Naive B cell (primary cell): ENCODE results near the gene SEC14L1. TPM values are rescaled to one million over a fixed set of nuclear protein-coding genes. Genes with fewer than 3 reads are reported as not detected.
"Not testable (repeated sequence)": the region's sequence is repeated elsewhere in the genome, so short reads cannot be mapped to it uniquely, and the experiment has no call there.

ENCODE experiments used
- ATAC-seq, 2 donors: fragments of 150-1000 bp; cut with Tn5 transposase; 2 replicates each; pipeline ENCODE4 v1.10.0; 2021; ENCODE audit warnings: low read depth in 2 of 2, mild to moderate bottlenecking in 2 of 2, moderate library complexity in 2 of 2
- DNase-seq: peaks from one replicate; pipeline ENCODE4 v3.0.0; 2022
- H3K27ac Mint-ChIP-seq, 6 donors: one replicate each; pipeline ENCODE4 v1.8.0; 2020 to 2022; ENCODE audit warnings: mild to moderate bottlenecking in 6 of 6, mixed read lengths in 6 of 6, moderate library complexity in 5 of 6, inconsistent platforms in 2 of 6
- H3K27me3 Mint-ChIP-seq, 3 donors: one replicate each; pipeline ENCODE4 v1.8.0; 2021 to 2022; ENCODE audit warnings: mixed read lengths in 3 of 3, mild to moderate bottlenecking in 1 of 3
- H3K36me3 Mint-ChIP-seq, 2 donors: one replicate each; pipeline ENCODE4 v1.8.0; 2020 to 2022; ENCODE audit warnings: mixed read lengths in 2 of 2, inconsistent platforms in 1 of 2, mild to moderate bottlenecking in 1 of 2
- H3K4me1 Mint-ChIP-seq, 3 donors: one replicate each; pipeline ENCODE4 v1.8.0; 2020 to 2022; ENCODE audit warnings: mixed read lengths in 3 of 3, inconsistent platforms in 1 of 3, mild to moderate bottlenecking in 1 of 3, moderate library complexity in 1 of 3
- H3K4me3 Mint-ChIP-seq, 8 donors: one replicate each; pipeline ENCODE4 v1.8.0; 2020 to 2022; ENCODE audit warnings: mild to moderate bottlenecking in 8 of 8, mixed read lengths in 8 of 8, moderate library complexity in 8 of 8, inconsistent platforms in 2 of 8
- H3K9me3 Mint-ChIP-seq, 7 donors: one replicate each; pipeline ENCODE4 v1.8.0; 2020 to 2022; ENCODE audit warnings: mixed read lengths in 7 of 7, mild to moderate bottlenecking in 5 of 7, inconsistent platforms in 2 of 7, moderate library complexity in 1 of 7
- polyA plus RNA-seq, 6 donors: library from polyadenylated mRNA; unstranded; fragments of 300-500 nt; fragmentation: Illumina TruSeq; gene quantifications; one replicate each; pipeline ENCODE4 v1.2.3, GENCODE V29; 2021; ENCODE audit warnings: low read depth in 6 of 6

The SEC14L1 gene
- polyA plus RNA-seq: 10 to 100 TPM; 14.4 to 21.6 (median 17.4) TPM

DNA sequence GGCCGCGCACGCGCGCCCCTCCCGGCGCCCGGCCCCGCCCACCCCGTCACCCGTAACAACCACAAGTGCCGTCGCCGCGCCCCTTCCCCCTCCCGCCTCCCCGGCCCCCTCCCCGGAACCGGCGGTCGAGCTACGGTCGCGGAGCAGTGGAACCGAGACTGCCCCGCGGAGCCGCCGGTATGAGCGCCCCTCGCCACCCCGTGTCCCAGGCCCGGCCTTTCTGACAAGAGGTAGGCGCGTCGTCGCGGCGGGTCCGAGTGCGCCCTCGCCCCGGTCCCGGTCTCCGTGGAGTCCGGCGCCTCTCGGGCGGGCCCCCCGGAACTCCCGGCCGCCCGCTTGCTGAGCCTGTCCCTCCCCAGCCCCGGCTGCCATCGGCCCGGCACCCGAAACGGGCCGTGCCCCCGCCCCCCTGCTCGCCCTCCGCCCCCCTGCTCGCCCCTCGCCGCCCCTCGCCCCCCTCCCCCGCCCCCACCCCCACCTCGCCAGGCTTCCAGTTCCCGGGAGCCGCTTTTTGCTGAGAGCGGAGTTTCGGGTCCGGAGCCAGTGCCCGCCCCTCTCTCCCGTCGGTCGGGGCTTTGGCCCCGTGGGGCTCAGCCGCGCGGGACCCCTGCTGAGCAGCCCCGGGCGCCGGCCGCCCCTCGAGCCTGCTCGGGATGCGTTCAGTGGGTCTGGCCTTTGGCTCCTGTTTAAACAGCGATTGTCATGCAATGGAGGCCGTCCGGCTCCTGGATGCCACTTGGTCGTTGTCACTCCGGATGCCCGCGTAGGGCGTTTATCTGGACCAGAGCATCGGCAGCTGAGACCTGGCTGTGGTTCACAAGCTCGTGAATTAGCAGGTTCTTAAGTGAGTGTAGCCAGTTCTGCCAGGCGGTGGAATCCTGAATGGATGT, at the start of gene SEC14L1:
Gene SEC14L1 (plus strand): TSS at position 92 of the 890 bp plus-strand sequence. CDS start 2,628 bp downstream, outside the sequence.
- peak; percentile 41 to 45 for ATAC-seq

DNA sequence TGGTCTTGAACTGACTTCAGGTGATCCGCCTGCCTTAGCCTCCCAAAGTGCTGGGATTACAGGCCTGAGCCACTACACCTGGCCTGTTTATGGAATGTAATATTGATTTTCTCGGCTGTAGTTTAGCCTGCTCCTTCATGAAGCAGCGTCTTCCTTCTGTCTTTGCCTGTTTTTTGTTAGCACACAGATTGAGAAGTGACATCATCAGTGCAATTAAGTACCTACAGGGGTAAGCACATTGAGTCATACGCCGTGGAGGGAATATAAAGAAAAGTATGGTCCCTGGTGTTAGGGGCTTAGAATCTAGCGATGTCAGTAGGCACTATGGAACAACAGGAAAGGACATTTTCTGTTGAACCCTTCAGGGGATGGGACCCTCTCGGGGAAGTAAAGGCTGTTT, 48.7 kb upstream of the SEC14L1 start:
- DNase-seq (no peak), ATAC-seq (no peak)
- no peaks in the 10 kb centered on the region for H3K27me3 Mint-ChIP-seq
- H3K27ac Mint-ChIP-seq: peak overlapping the region in 4 of 6 donors; percentile 6 to 84 (median 54)
- peaks cover 24 to 57% (median 42%) of the 10 kb centered on the region in 3 donors for H3K4me1 Mint-ChIP-seq
- no peaks in the 10 kb centered on the region for H3K9me3 Mint-ChIP-seq
- peak overlapping the region in 3 of 8 donors; percentile 7 to 70 (median 37) for H3K4me3 Mint-ChIP-seq
- H3K36me3 Mint-ChIP-seq: peaks cover 8 to 11% of the 10 kb centered on the region in 2 donors

More for the DNA sequence above, at the start of gene SEC14L1:
- H3K4me1 Mint-ChIP-seq: peaks cover 34 to 74% (median 59%) of the 10 kb centered on the region in 3 donors
- peak within 1 kb of the TSS; percentile 90 to 99 (median 97) for H3K27ac Mint-ChIP-seq
- H3K27me3 Mint-ChIP-seq: no peaks in the 10 kb centered on the region
- peaks cover 5 to 8% of the 10 kb centered on the region in 2 donors for H3K36me3 Mint-ChIP-seq
- DNase-seq: peak; percentile 31
- H3K4me3 Mint-ChIP-seq: peak within 1 kb of the TSS; percentile 86 to 97 (median 92)
- H3K9me3 Mint-ChIP-seq: peaks cover 0 to 18% (median 8%) of the 10 kb centered on the region in 7 donors

GRCh38 chr17:77095461-77095860, 45.3 kb upstream of the SEC14L1 start:
- ATAC-seq (no peak), DNase-seq (no peak)
- H3K27ac Mint-ChIP-seq: peak overlapping the region in 3 of 6 donors; percentile 11 to 62 (median 36)
- no peak overlapping the region for H3K4me3 Mint-ChIP-seq
- H3K27me3 Mint-ChIP-seq: no peaks in the 10 kb centered on the region
- peaks cover 11 to 16% of the 10 kb centered on the region in 2 donors for H3K36me3 Mint-ChIP-seq
- H3K9me3 Mint-ChIP-seq: no peaks in the 10 kb centered on the region
- peaks cover 11 to 33% (median 23%) of the 10 kb centered on the region in 3 donors for H3K4me1 Mint-ChIP-seq

GRCh38 chr17:77096570-77097214, 44.1 kb upstream of the SEC14L1 start:
- no peak for DNase-seq
- H3K36me3 Mint-ChIP-seq: peaks cover 11 to 16% of the 10 kb centered on the region in 2 donors
- H3K4me3 Mint-ChIP-seq: no peak overlapping the region
- peak; percentile 56 to 61 for ATAC-seq
- H3K27ac Mint-ChIP-seq: peak overlapping the region in 2 of 6 donors; percentile 8 to 37
- no peaks in the 10 kb centered on the region for H3K9me3 Mint-ChIP-seq
- peaks cover 9 to 25% (median 12%) of the 10 kb centered on the region in 3 donors for H3K4me1 Mint-ChIP-seq
- no peaks in the 10 kb centered on the region for H3K27me3 Mint-ChIP-seq

- ATAC-seq (no peak), DNase-seq (no peak)
- Mint-ChIP-seq H3K36me3 (peaks cover 6 to 7% of the 10 kb centered on the region in 2 donors), H3K27ac (peak overlapping the region in 1 of 6 donors; percentile 60), H3K4me3 (no peak overlapping the region), H3K4me1 (peaks cover 6 to 26% (median 11%) of the 10 kb centered on the region in 3 donors), H3K27me3 (no peaks in the 10 kb centered on the region), H3K9me3 (no peaks in the 10 kb centered on the region)
Observed at GRCh38 chr17:77097631-77098180, 43.1 kb upstream of the SEC14L1 start.

DNA sequence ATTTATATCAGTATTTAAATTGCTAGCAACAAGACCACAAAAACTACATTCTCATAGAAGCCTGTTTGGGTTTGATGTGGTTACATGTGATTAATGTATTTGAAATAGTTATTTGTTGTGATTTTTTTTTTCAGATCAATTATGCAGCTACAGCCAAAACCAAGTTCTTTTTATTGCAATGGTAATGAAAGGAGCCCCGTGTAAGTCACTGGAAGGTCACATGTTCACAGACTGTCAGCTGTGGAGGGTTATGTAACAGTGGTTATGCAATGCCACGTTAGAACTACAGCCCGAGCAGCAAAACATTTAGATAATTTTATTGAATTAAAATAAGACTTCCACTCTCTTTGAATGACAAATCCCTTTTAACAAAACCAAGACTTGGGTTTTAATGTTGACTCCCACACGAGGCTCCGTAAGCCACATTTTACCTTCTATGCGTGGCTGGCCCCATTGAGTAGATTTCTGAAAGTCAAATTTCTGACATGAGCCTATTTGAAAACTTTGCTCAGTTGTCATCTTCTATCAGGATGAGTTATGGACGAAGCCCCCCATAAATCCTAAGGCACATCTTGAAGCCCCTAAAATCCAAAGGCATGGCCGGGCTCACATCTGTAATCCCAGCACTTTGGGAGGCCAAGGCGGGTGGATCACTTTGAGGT, 41.8 kb upstream of the SEC14L1 start:
- DNase-seq (no peak), ATAC-seq (no peak)
- H3K27ac Mint-ChIP-seq: peak overlapping the region in 3 of 6 donors; percentile 45 to 57 (median 56)
- H3K4me1 Mint-ChIP-seq: peaks cover 6 to 24% (median 11%) of the 10 kb centered on the region in 3 donors
- peaks cover 6 to 7% of the 10 kb centered on the region in 2 donors for H3K36me3 Mint-ChIP-seq
- H3K27me3 Mint-ChIP-seq: no peaks in the 10 kb centered on the region
- no peaks in the 10 kb centered on the region for H3K9me3 Mint-ChIP-seq
- H3K4me3 Mint-ChIP-seq: peak overlapping the region in 1 of 8 donors; percentile 19

GRCh38 chr17:77099997-77100396, 40.8 kb upstream of the SEC14L1 start:
- DNase-seq: no peak

DNA sequence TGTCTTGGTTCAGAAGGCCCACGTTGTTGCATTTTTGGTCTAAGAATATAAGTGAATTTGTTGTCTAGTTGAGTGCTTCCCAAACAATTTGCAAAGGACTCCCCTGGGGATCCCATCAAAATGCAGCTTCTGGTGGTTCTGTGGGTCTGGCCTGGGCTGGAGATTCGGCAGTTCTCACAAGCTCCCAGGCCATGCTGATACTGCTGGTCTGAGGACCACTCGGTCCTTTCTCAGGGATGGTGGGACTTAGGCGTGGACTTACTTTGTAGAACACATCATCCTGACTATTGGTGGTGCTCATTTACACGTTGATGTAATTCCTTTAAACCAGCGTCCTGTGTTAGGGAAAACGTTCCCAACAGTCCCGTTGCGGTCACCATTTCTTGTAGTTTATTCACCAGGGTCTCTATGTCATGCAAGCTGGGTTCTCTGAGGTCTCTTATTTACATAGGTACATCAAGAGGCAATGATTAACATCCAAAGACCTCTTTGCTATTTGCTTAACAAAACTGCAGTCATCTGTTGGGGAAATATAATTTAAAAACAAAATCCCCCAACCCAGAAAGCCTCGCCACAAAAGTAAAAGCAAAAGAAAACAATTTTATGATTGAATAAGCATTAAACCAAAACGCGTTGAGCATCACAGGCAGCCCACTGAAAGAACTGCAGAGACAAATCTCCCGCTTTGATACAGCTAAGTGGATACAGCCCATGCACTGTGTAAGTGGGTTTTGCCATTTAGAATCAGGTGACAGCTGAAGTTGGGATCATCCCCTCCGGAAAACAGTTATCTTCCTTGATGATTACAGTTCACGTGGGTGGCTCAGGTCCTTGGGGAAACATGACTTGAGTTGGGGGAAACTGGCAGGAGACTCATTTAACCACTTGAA, 39.0 kb upstream of the SEC14L1 start:
- no peaks in the 10 kb centered on the region for H3K27me3 Mint-ChIP-seq
- no peak for ATAC-seq
- H3K36me3 Mint-ChIP-seq: peaks cover 0 to 7% of the 10 kb centered on the region in 2 donors
- peak overlapping the region in 2 of 6 donors; percentile 15 to 57 for H3K27ac Mint-ChIP-seq
- DNase-seq: no peak
- H3K4me1 Mint-ChIP-seq: peaks cover 8 to 29% (median 13%) of the 10 kb centered on the region in 3 donors
- no peaks in the 10 kb centered on the region for H3K9me3 Mint-ChIP-seq
- peak overlapping the region in 1 of 8 donors; percentile 42 for H3K4me3 Mint-ChIP-seq

More at GRCh38 chr17:77099997-77100396, 40.8 kb upstream of the SEC14L1 start:
- Mint-ChIP-seq H3K4me3 (no peak overlapping the region), H3K4me1 (peaks cover 6 to 25% (median 11%) of the 10 kb centered on the region in 3 donors), H3K27me3 (no peaks in the 10 kb centered on the region), H3K36me3 (peaks cover 3 to 7% of the 10 kb centered on the region in 2 donors), H3K9me3 (no peaks in the 10 kb centered on the region), H3K27ac (peak overlapping the region in 1 of 6 donors; percentile 40)
- no peak for ATAC-seq

DNA sequence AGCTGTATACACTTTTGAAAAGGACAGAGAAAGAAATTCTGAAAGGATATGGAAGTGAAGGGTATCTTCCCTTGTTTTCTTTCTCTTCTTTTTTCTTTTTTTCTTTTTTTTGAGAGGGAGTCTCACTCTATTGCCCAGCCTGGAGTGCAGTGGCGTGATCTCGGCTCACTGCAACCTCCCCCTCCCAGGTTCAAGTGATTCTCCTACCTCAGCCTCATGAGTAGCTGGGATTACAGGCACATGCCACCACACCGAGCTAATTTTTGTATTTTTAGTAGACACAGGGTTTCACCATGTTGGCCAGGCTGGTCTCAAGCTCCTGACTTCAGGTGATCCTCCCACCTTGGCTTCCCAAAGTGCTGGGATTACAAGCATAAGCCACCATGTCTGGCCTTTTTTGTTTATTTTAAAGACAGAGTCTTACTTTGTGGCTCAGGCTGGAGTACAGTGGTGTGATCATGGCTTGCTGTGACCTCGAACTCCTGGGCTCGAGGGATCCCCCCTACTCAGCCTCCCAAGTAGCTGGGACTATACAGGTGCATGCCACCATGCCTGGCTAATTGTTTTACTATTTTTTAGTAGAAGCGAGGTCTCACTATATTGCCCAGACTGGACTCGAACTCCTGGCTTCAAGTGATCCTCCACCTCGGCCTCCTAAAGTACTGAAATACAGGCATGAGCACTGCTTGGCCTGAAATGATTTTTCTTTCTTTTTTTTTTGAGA, 38.2 kb upstream of the SEC14L1 start:
- H3K36me3 Mint-ChIP-seq, DNase-seq, H3K27me3 Mint-ChIP-seq, H3K9me3 Mint-ChIP-seq, ATAC-seq, H3K4me3 Mint-ChIP-seq: not testable (repeated sequence)
- Mint-ChIP-seq H3K4me1 (peaks cover 12 to 33% (median 17%) of the 10 kb centered on the region in 3 donors), H3K27ac (peak overlapping the region in 2 of 6 donors; percentile 15 to 57)

DNA sequence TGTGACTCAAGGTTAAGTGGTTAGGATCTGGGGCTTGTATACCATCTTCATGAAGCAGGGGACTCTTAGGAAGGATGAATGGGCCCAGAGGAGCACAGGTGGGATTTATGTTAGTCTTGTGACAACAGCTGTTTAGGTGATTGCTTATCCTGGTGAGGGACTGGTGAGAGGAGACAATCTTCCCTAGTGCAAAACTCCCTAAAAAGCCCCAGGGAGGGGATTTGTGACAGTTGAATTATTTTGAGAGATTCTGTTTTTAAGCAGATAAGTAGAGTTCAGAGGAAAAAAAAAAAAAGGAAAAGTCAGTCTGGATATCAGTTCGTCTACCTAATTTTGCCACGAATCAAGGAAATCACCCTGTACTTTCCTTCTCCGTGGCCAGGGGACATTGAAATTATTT, 35.1 kb upstream of the SEC14L1 start:
- Mint-ChIP-seq H3K27ac (peak overlapping the region in 1 of 6 donors; percentile 34), H3K4me3 (no peak overlapping the region), H3K9me3 (no peaks in the 10 kb centered on the region), H3K36me3 (no peaks in the 10 kb centered on the region), H3K4me1 (peaks cover 30 to 55% (median 30%) of the 10 kb centered on the region in 3 donors), H3K27me3 (no peaks in the 10 kb centered on the region)
- ATAC-seq: no peak
- DNase-seq: no peak

DNA sequence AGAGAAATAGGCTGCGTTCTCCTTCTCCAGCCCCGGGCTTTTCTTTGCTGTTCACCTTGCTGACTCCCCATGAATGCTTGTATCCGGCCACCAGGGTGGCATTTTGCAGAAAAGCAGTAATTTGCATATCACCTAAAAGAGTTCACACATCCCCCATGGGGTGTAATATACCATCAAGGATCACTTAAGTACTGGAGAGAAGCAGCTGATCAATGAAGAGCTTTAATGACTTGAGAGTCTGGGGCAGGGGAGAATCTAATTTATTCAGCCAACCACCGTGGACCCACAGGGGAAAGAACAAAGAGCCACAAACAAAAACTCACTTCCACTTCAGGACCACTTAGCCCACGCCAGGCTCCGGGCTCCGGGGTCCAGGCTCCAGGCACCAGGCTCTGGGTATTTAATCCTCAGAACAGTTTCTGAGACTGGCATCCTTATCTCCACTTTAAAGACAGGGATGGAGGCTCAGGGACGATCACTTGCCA, 33.9 kb upstream of the SEC14L1 start:
- Mint-ChIP-seq H3K36me3 (no peaks in the 10 kb centered on the region), H3K4me1 (peaks cover 39 to 62% (median 39%) of the 10 kb centered on the region in 3 donors), H3K4me3 (peak overlapping the region in 7 of 8 donors; percentile 12 to 77 (median 63)), H3K9me3 (no peaks in the 10 kb centered on the region), H3K27ac (peak overlapping the region in 3 of 6 donors; percentile 47 to 95 (median 67)), H3K27me3 (no peaks in the 10 kb centered on the region)
- DNase-seq (no peak), ATAC-seq (peak; percentile 46 to 52)
